ENCODE results near the gene MARK1.

The MARK1 gene

GRCh38 chr1:220689666-220690065 lies 161.7 kb downstream of the MARK1 start:
- no peak for DNase-seq (ENCODE audit: low read depth, low spot score)

GRCh38 chr1:220690140-220691052 lies 162.5 kb downstream of the MARK1 start, which contains the start of gene C1orf115:
Gene C1orf115 (plus strand): TSS chr1:220690363. CDS start chr1:220690403, 40 bp downstream.
- peak; percentile 18 for DNase-seq (ENCODE audit: low read depth, low spot score)

- DNase-seq (ENCODE audit: low read depth, low spot score): no peak
Measured at GRCh38 chr1:220691053-220691684, 163.2 kb downstream of the MARK1 start.

GRCh38 chr1:220692436-220693228 lies 164.7 kb downstream of the MARK1 start:
- DNase-seq (ENCODE audit: low read depth, low spot score): no peak

GRCh38 chr1:220694866-220695382 lies 167.0 kb downstream of the MARK1 start:
- DNase-seq (ENCODE audit: low read depth, low spot score): no peak

- DNase-seq (ENCODE audit: low read depth, low spot score): no peak
Measured at GRCh38 chr1:220695426-220695825, 167.5 kb downstream of the MARK1 start.

- DNase-seq (ENCODE audit: low read depth, low spot score): no peak
Measured at GRCh38 chr1:220696226-220696862, 168.4 kb downstream of the MARK1 start.

- no peak for DNase-seq (ENCODE audit: low read depth, low spot score)
Measured at GRCh38 chr1:220696863-220697231, 168.9 kb downstream of the MARK1 start.

GRCh38 chr1:220697326-220697725 lies 169.4 kb downstream of the MARK1 start:
- no peak for DNase-seq (ENCODE audit: low read depth, low spot score)

GRCh38 chr1:220698607-220699016 lies 170.7 kb downstream of the MARK1 start:
- no peak for DNase-seq (ENCODE audit: low read depth, low spot score)

GRCh38 chr1:220699044-220699443 lies 171.1 kb downstream of the MARK1 start:
- DNase-seq (ENCODE audit: low read depth, low spot score): no peak

GRCh38 chr1:220700556-220701179 lies 172.7 kb downstream of the MARK1 start:
- no peak for DNase-seq (ENCODE audit: low read depth, low spot score)

GRCh38 chr1:220701974-220702373 lies 174.0 kb downstream of the MARK1 start:
- no peak for DNase-seq (ENCODE audit: low read depth, low spot score)

GRCh38 chr1:220702733-220703270 lies 174.9 kb downstream of the MARK1 start:
- no peak for DNase-seq (ENCODE audit: low read depth, low spot score)

- no peak for DNase-seq (ENCODE audit: low read depth, low spot score)
Measured at GRCh38 chr1:220703305-220703704, 175.4 kb downstream of the MARK1 start.

GRCh38 chr1:220705782-220706181 lies 177.8 kb downstream of the MARK1 start:
- no peak for DNase-seq (ENCODE audit: low read depth, low spot score)

- DNase-seq (ENCODE audit: low read depth, low spot score): no peak
Measured at GRCh38 chr1:220706480-220706879, 178.5 kb downstream of the MARK1 start.

- no peak for DNase-seq (ENCODE audit: low read depth, low spot score)
Measured at GRCh38 chr1:220707160-220707559, 179.2 kb downstream of the MARK1 start.

- no peak for DNase-seq (ENCODE audit: low read depth, low spot score)
Measured at GRCh38 chr1:220708244-220708643, 180.3 kb downstream of the MARK1 start.

GRCh38 chr1:220708936-220709801 lies 181.2 kb downstream of the MARK1 start:
- DNase-seq (ENCODE audit: low read depth, low spot score): no peak
